Epithelial cell of esophagus (primary cell): Measurements from ENCODE around the gene OTOP3.

Experiments
- DNase-seq: peaks from one replicate; pipeline ENCODE4 v3.0.0; 2010; ENCODE audit warnings: low read depth
- H3K4me3 ChIP-seq: 2 replicates; pipeline ENCODE4 v1.5.1; 2011; ENCODE audit warnings: mild to moderate bottlenecking, low read length, control low read depth
- CTCF ChIP-seq: IDR thresholded peaks from 2 replicates; pipeline ENCODE4 v1.5.1; 2011; ENCODE audit warnings: low read depth, mild to moderate bottlenecking, low read length, control low read depth, inconsistent platforms; ENCODE audit not compliant: insufficient read depth; ENCODE audit errors: missing control alignments

The OTOP3 gene

GRCh38 chr17:74918906-74919305 lies 16.8 kb upstream of the OTOP3 start:
- no peak for DNase-seq
- TF ChIP-seq CTCF = no peak
- H3K4me3 ChIP-seq = no peak overlapping the region

GRCh38 chr17:74919440-74920305 lies 16.0 kb upstream of the OTOP3 start:
- no peak for DNase-seq
- no peak for TF ChIP-seq CTCF
- H3K4me3 ChIP-seq = no peak overlapping the region

GRCh38 chr17:74920306-74920620 lies 15.4 kb upstream of the OTOP3 start:
- DNase-seq = no peak
- no peak overlapping the region for H3K4me3 ChIP-seq
- TF ChIP-seq CTCF = no peak

- H3K4me3 ChIP-seq = no peak overlapping the region
- TF ChIP-seq CTCF = no peak
- DNase-seq = no peak
These were observed 15.1 kb upstream of the OTOP3 start for GRCh38 chr17:74920642-74921025.

GRCh38 chr17:74921026-74921681 lies 14.5 kb upstream of the OTOP3 start:
- no peak for TF ChIP-seq CTCF
- peak; percentile 55 for DNase-seq
- H3K4me3 ChIP-seq = peak overlapping the region; percentile 29

GRCh38 chr17:74921769-74922168 lies 13.9 kb upstream of the OTOP3 start:
- DNase-seq = no peak
- H3K4me3 ChIP-seq = peak overlapping the region; percentile 29
- no peak for TF ChIP-seq CTCF
